Naive B cell (primary cell): ENCODE results near the gene PRRT3. TPM values are rescaled to one million over a fixed set of nuclear protein-coding genes. Genes with fewer than 3 reads are reported as not detected.
"Not testable (repeated sequence)": the region's sequence is repeated elsewhere in the genome, so short reads cannot be mapped to it uniquely, and the experiment has no call there.

Experiments used
- ATAC-seq, 2 donors: fragments of 150-1000 bp; cut with Tn5 transposase; 2 replicates each; pipeline ENCODE4 v1.10.0; 2021; ENCODE audit warnings: low read depth in 2 of 2, mild to moderate bottlenecking in 2 of 2, moderate library complexity in 2 of 2
- DNase-seq: peaks from one replicate; pipeline ENCODE4 v3.0.0; 2022
- H3K27ac Mint-ChIP-seq, 6 donors: one replicate each; pipeline ENCODE4 v1.8.0; 2020 to 2022; ENCODE audit warnings: mild to moderate bottlenecking in 6 of 6, mixed read lengths in 6 of 6, moderate library complexity in 5 of 6, inconsistent platforms in 2 of 6
- H3K27me3 Mint-ChIP-seq, 3 donors: one replicate each; pipeline ENCODE4 v1.8.0; 2021 to 2022; ENCODE audit warnings: mixed read lengths in 3 of 3, mild to moderate bottlenecking in 1 of 3
- H3K36me3 Mint-ChIP-seq, 2 donors: one replicate each; pipeline ENCODE4 v1.8.0; 2020 to 2022; ENCODE audit warnings: mixed read lengths in 2 of 2, inconsistent platforms in 1 of 2, mild to moderate bottlenecking in 1 of 2
- H3K4me1 Mint-ChIP-seq, 3 donors: one replicate each; pipeline ENCODE4 v1.8.0; 2020 to 2022; ENCODE audit warnings: mixed read lengths in 3 of 3, inconsistent platforms in 1 of 3, mild to moderate bottlenecking in 1 of 3, moderate library complexity in 1 of 3
- H3K4me3 Mint-ChIP-seq, 8 donors: one replicate each; pipeline ENCODE4 v1.8.0; 2020 to 2022; ENCODE audit warnings: mild to moderate bottlenecking in 8 of 8, mixed read lengths in 8 of 8, moderate library complexity in 8 of 8, inconsistent platforms in 2 of 8
- H3K9me3 Mint-ChIP-seq, 7 donors: one replicate each; pipeline ENCODE4 v1.8.0; 2020 to 2022; ENCODE audit warnings: mixed read lengths in 7 of 7, mild to moderate bottlenecking in 5 of 7, inconsistent platforms in 2 of 7, moderate library complexity in 1 of 7
- polyA plus RNA-seq, 6 donors: library from polyadenylated mRNA; unstranded; fragments of 300-500 nt; fragmentation: Illumina TruSeq; gene quantifications; one replicate each; pipeline ENCODE4 v1.2.3, GENCODE V29; 2021; ENCODE audit warnings: low read depth in 6 of 6

The PRRT3 gene
- polyA plus RNA-seq, 6 donors from 2014 or later, result 0.22 to 0.82 (median 0.52) TPM

DNA sequence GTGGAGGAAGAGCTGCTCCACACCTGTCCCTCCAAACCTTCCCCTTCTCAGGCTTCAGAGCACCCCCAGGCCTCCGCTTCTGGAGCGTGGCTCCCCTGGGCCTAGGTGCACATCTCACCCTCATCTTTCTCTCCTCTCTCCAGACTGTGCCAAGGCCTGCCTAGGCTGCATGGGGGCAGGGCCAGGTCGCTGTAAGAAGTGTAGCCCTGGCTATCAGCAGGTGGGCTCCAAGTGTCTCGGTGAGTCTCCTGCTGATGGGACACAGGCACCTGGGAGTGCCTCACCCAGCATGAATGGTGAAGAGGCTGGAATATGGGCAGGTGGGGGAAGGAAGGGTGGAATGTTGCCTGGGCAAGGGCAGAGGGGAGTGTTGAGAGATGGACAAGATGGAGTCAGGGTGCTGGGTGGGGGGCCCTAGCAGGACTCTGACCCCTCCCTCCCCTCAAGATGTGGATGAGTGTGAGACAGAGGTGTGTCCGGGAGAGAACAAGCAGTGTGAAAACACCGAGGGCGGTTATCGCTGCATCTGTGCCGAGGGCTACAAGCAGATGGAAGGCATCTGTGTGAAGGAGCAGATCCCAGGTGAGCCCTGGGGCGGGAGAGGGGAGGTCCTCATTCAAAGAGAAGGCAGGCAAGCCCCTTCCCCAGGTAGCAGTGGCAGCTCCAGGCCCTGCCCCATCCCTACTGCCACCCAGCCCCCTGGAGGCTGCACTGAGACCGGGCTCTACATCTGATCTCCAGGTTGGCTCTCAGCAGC, 9.1 kb downstream of the PRRT3 start:
- Mint-ChIP-seq H3K36me3 (no peaks in the 10 kb centered on the region), H3K4me1 (peaks cover 0 to 6% (median 5%) of the 10 kb centered on the region in 3 donors), H3K27me3 (no peaks in the 10 kb centered on the region), H3K27ac (no peak overlapping the region), H3K9me3 (no peaks in the 10 kb centered on the region), H3K4me3 (no peak overlapping the region)
- ATAC-seq (no peak), DNase-seq (no peak)

GRCh38 chr3:9942164-9942563, 10.0 kb downstream of the PRRT3 start:
- Mint-ChIP-seq H3K4me3 (no peak overlapping the region), H3K9me3 (no peaks in the 10 kb centered on the region), H3K36me3 (no peaks in the 10 kb centered on the region), H3K27me3 (no peaks in the 10 kb centered on the region), H3K27ac (no peak overlapping the region), H3K4me1 (peaks cover 0 to 9% (median 8%) of the 10 kb centered on the region in 3 donors)
- no peak for ATAC-seq
- no peak for DNase-seq

DNA sequence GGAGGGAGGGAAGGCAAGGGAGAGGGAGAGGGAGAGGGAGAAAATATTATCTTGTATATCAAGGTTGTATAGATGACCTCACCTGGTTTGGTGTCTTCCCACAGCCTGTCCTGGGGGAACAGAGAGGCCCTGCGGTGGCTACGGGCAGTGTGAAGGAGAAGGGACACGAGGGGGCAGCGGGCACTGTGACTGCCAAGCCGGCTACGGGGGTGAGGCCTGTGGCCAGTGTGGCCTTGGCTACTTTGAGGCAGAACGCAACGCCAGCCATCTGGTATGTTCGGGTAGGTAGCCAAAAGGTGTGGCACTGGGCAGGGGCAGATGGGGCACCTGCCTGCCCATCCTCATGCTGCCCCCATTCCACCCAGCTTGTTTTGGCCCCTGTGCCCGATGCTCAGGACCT, 11.5 kb downstream of the PRRT3 start:
- Mint-ChIP-seq H3K9me3 (no peaks in the 10 kb centered on the region), H3K27me3 (no peaks in the 10 kb centered on the region), H3K4me3 (no peak overlapping the region), H3K27ac (peak overlapping the region in 1 of 6 donors; percentile 65), H3K36me3 (peaks cover 0 to 4% of the 10 kb centered on the region in 2 donors), H3K4me1 (peaks cover 1 to 12% (median 8%) of the 10 kb centered on the region in 3 donors)
- ATAC-seq (no peak), DNase-seq (no peak)

DNA sequence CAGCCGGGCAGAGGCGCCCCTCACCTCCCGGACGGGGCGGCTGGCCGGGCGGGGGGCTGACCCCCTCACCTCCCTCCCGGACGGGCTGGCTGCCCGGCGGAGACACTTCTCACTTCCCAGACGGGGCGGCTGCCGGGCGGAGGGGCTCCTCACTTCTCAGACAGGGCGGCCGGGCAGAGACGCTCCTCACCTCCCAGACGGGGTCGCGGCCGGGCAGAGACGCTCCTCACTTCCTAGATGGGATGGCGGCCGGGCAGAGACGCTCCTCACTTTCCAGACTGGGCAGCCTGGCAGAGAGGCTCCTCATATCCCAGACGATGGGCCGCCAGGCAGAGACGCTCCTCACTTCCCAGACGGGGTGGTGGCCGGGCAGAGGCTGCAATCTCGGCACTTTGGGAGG, 12.3 kb downstream of the PRRT3 start:
- H3K9me3 Mint-ChIP-seq, ATAC-seq, H3K4me3 Mint-ChIP-seq, DNase-seq, H3K36me3 Mint-ChIP-seq, H3K27me3 Mint-ChIP-seq, H3K27ac Mint-ChIP-seq: not testable (repeated sequence)
- H3K4me1 Mint-ChIP-seq, result peaks cover 10 to 20% (median 12%) of the 10 kb centered on the region in 3 donors

- H3K36me3 Mint-ChIP-seq, result peaks cover 4 to 9% of the 10 kb centered on the region in 2 donors
- H3K9me3 Mint-ChIP-seq, result no peaks in the 10 kb centered on the region
- H3K27me3 Mint-ChIP-seq, result no peaks in the 10 kb centered on the region
- H3K4me1 Mint-ChIP-seq, result peaks cover 18 to 30% (median 22%) of the 10 kb centered on the region in 3 donors
- no peak overlapping the region for H3K27ac Mint-ChIP-seq
- DNase-seq (no peak), ATAC-seq (no peak)
- H3K4me3 Mint-ChIP-seq, result no peak overlapping the region
These were observed 13.2 kb downstream of the PRRT3 start for GRCh38 chr3:9938966-9939365.

DNA sequence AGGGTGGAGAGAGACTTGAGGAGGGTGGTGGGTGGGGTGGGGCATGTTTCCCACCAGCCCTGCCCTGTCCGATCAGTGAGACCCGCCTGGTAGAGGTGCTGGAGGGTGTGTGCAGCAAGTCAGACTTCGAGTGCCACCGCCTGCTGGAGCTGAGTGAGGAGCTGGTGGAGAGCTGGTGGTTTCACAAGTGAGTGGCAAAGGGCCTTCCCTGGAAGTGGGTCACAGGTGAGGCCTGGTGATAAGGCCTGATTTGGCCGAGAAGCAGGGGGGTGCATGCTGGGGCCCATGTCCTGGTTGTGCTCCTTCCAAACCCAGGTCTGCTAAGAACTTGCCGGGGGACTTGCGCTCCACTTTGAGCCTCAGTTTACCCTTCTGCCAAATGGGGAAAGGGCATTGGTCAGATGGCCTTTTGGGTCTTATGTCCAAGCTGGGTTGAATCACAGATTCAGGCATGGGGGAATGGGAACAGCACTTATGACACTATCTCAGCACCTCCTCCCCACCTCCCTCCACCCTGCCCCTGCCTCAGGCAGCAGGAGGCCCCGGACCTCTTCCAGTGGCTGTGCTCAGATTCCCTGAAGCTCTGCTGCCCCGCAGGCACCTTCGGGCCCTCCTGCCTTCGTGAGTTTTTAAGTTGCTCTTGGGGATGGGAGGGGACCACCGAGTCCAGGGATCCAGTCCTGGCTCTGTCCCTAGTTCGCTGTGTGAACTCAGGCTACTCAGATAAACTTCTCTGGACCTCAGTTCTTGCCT, 14.5 kb downstream of the PRRT3 start:
- no peak for ATAC-seq
- Mint-ChIP-seq H3K4me1 (peaks cover 25 to 40% (median 27%) of the 10 kb centered on the region in 3 donors), H3K4me3 (no peak overlapping the region), H3K27ac (peak overlapping the region in 1 of 6 donors; percentile 28), H3K9me3 (no peaks in the 10 kb centered on the region), H3K36me3 (peaks cover 4 to 9% of the 10 kb centered on the region in 2 donors), H3K27me3 (no peaks in the 10 kb centered on the region)
- no peak for DNase-seq

DNA sequence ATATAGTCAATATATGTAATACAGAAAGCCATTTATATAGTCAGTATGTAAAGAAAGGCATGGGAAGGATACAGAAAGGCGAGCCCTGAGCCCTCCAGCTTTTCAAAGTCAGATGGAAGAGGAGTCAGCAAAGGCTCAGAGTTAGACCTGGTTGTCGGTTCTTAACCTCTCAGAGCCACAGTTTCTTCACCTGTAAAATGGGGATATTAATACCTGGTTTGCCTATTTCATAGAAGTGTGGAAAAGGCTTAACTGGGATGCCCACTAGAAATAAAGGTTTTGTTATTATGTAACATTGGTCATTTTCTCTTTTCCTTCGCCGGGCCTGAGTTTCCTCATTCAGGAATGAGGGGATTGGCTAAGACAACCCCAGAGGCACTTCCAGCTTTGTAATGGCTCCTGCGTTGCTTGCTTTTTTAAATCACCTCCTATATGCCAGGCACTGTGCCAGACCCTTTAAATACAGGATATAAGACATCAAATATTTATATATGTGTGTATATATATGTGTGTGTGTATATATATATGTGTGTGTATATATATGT, 16.2 kb downstream of the PRRT3 start:
- H3K27ac Mint-ChIP-seq, result no peak overlapping the region
- peak overlapping the region in 1 of 8 donors; percentile 96 for H3K4me3 Mint-ChIP-seq
- DNase-seq (no peak), ATAC-seq (no peak)
- no peaks in the 10 kb centered on the region for H3K9me3 Mint-ChIP-seq
- peaks cover 4 to 9% of the 10 kb centered on the region in 2 donors for H3K36me3 Mint-ChIP-seq
- no peaks in the 10 kb centered on the region for H3K27me3 Mint-ChIP-seq
- peaks cover 30 to 50% (median 37%) of the 10 kb centered on the region in 3 donors for H3K4me1 Mint-ChIP-seq

GRCh38 chr3:9934993-9935392, 17.2 kb downstream of the PRRT3 start:
- H3K27ac Mint-ChIP-seq, result peak overlapping the region in 5 of 6 donors; percentile 62 to 100 (median 67)
- H3K27me3 Mint-ChIP-seq, result no peaks in the 10 kb centered on the region
- peaks cover 4 to 9% of the 10 kb centered on the region in 2 donors for H3K36me3 Mint-ChIP-seq
- no peaks in the 10 kb centered on the region for H3K9me3 Mint-ChIP-seq
- peak overlapping the region; percentile 94 to 100 (median 99) for H3K4me3 Mint-ChIP-seq
- peaks cover 30 to 57% (median 41%) of the 10 kb centered on the region in 3 donors for H3K4me1 Mint-ChIP-seq
- no peak for ATAC-seq
- DNase-seq, result no peak

- ATAC-seq (peak; percentile 5 to 7), DNase-seq (no peak)
- Mint-ChIP-seq H3K27me3 (no peaks in the 10 kb centered on the region), H3K9me3 (no peaks in the 10 kb centered on the region), H3K36me3 (peaks cover 4 to 9% of the 10 kb centered on the region in 2 donors), H3K4me1 (peaks cover 30 to 57% (median 41%) of the 10 kb centered on the region in 3 donors), H3K4me3 (peak overlapping the region; percentile 94 to 100 (median 99)), H3K27ac (peak overlapping the region; percentile 99 to 100 (median 99))
These were observed 18.0 kb downstream of the PRRT3 start for GRCh38 chr3:9934235-9934621.

- peak within 1 kb of the TSS; percentile 99 to 100 (median 99) for H3K27ac Mint-ChIP-seq
- H3K9me3 Mint-ChIP-seq, result no peaks in the 10 kb centered on the region
- peak within 1 kb of the TSS; percentile 94 to 100 (median 99) for H3K4me3 Mint-ChIP-seq
- peak; percentile 98 for DNase-seq
- H3K4me1 Mint-ChIP-seq, result peaks cover 30 to 57% (median 41%) of the 10 kb centered on the region in 3 donors
- H3K36me3 Mint-ChIP-seq, result peaks cover 4 to 9% of the 10 kb centered on the region in 2 donors
- ATAC-seq, result peak; percentile 80
- H3K27me3 Mint-ChIP-seq, result no peaks in the 10 kb centered on the region
These were observed 18.5 kb downstream of the PRRT3 start, which contains the start of gene CRELD1 for GRCh38 chr3:9933561-9934234. Gene CRELD1 (plus strand): TSS chr3:9933834. CDS start chr3:9934439, 605 bp downstream.

DNA sequence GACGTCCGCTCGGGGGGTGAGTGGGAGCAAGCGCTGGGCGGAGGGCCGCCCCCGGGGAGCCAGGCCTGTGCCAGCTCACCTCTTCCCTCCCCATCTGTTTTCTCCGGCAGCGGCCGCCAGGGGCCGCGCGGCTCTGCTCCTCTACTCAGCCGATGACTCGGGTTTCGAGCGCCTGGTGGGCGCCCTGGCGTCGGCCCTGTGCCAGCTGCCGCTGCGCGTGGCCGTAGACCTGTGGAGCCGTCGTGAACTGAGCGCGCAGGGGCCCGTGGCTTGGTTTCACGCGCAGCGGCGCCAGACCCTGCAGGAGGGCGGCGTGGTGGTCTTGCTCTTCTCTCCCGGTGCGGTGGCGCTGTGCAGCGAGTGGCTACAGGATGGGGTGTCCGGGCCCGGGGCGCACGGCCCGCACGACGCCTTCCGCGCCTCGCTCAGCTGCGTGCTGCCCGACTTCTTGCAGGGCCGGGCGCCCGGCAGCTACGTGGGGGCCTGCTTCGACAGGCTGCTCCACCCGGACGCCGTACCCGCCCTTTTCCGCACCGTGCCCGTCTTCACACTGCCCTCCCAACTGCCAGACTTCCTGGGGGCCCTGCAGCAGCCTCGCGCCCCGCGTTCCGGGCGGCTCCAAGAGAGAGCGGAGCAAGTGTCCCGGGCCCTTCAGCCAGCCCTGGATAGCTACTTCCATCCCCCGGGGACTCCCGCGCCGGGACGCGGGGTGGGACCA, 19.2 kb downstream of the PRRT3 start:
- ATAC-seq (peak; percentile 69 to 70), DNase-seq (peak; percentile 86)
- Mint-ChIP-seq H3K9me3 (no peaks in the 10 kb centered on the region), H3K27me3 (no peaks in the 10 kb centered on the region), H3K27ac (peak overlapping the region; percentile 99 to 100 (median 99)), H3K4me1 (peaks cover 30 to 57% (median 41%) of the 10 kb centered on the region in 3 donors), H3K36me3 (peaks cover 4 to 9% of the 10 kb centered on the region in 2 donors), H3K4me3 (peak overlapping the region; percentile 94 to 100 (median 99))

- Mint-ChIP-seq H3K9me3 (no peaks in the 10 kb centered on the region), H3K27ac (peak overlapping the region; percentile 86 to 99 (median 99)), H3K4me3 (peak overlapping the region; percentile 94 to 100 (median 99)), H3K36me3 (peaks cover 4 to 9% of the 10 kb centered on the region in 2 donors), H3K27me3 (no peaks in the 10 kb centered on the region), H3K4me1 (peaks cover 30 to 57% (median 41%) of the 10 kb centered on the region in 3 donors)
- no peak for DNase-seq
- no peak for ATAC-seq
These were observed 19.7 kb downstream of the PRRT3 start for GRCh38 chr3:9932535-9932842.
